HG02885 (cell line): ENCODE results near the gene SUSD6.
"Not testable (repeated sequence)": the region's sequence is repeated elsewhere in the genome, so short reads cannot be mapped to it uniquely, and the experiment has no call there.

Experiments used
- ATAC-seq: cut with Tn5 transposase; IDR thresholded peaks from one replicate; pipeline ENCODE4 v1.9.1; 2021; ENCODE audit warnings: mild to moderate bottlenecking; ENCODE audit not compliant: unreplicated experiment, poor library complexity

Gene SUSD6

GRCh38 chr14:69736405-69736804 is 125.0 kb downstream of the SUSD6 start:
- ATAC-seq = not testable (repeated sequence)

GRCh38 chr14:69741055-69741454 is 129.7 kb downstream of the SUSD6 start:
- ATAC-seq = no peak

- ATAC-seq = no peak
These were observed 138.6 kb downstream of the SUSD6 start for GRCh38 chr14:69749956-69750355.

GRCh38 chr14:69750495-69750894 is 139.1 kb downstream of the SUSD6 start:
- ATAC-seq = no peak

- ATAC-seq = no peak
These were observed 141.4 kb downstream of the SUSD6 start for GRCh38 chr14:69752773-69753172.

- no peak for ATAC-seq
These were observed 142.5 kb downstream of the SUSD6 start for GRCh38 chr14:69753860-69754259.

GRCh38 chr14:69754487-69754886 is 143.1 kb downstream of the SUSD6 start:
- ATAC-seq = no peak

GRCh38 chr14:69755296-69755695 is 143.9 kb downstream of the SUSD6 start:
- no peak for ATAC-seq

- no peak for ATAC-seq
These were observed 144.4 kb downstream of the SUSD6 start for GRCh38 chr14:69755784-69756183.

GRCh38 chr14:69756298-69756697 is 144.9 kb downstream of the SUSD6 start:
- no peak for ATAC-seq

- ATAC-seq = no peak
These were observed 149.4 kb downstream of the SUSD6 start for GRCh38 chr14:69760810-69761209.

- ATAC-seq = no peak
These were observed 152.5 kb downstream of the SUSD6 start for GRCh38 chr14:69763761-69764510.
